Measurements from ENCODE around the gene IRGC.

The IRGC gene

DNA sequence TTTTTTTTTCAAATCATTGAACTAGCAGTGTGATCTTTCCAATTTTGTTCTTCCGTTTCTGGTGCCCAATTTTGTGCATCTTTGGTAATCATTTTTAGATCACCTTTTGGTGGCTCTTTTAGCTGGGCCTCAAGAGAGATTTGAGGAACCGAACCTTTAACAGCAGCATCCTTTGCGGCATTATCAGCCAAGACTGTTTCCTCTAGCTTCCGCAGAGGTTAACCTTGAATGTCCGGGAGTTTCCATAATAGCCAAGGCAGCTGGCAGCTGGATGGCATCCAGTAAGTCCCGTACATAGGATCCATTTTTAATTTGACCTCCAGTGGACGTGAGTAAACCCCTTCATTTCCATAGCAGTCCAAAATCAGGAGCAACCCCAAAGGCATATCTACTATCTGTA, 9.6 kb downstream of the IRGC start:
- DNase-seq (ENCODE audit: low read depth) = no peak

DNA sequence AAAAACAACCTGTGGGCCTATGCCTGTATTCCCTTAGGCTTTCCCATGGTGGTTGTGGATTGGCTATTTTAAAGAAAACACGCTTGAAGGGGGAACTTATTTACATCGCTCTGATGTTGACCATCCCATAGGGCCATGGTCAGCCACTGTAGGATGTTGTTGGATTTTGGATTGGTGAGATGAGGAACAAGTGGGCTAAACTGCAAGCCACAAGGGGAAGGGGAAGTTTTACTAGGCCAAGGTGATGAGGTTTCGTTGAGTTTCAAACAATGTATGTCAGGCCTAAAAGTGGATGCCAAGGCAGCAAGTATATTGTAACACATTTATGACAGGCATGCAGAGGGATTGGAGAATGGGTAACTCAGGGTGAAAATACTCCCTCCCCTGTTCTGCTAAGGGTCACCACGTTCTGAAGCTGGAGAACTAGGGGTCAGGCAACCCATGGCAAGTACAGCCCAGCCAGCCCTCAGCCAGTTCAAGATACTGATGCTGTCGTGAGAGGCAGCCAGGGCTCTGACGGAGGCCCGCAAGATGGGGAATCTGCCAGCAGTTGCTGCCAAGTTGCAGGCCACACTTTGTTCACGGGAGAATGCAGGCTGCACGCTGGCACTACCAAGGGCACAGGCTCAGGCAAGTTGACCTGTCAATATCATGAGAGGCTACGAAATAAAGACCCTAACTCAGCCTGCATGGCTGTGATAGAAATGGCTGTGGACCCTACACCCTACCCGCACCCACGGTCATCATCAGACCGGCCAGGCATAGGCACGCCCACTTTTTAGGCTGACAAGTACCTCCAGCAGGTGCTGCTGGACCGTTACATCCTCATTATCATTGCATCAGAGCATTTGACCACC, 11.1 kb downstream of the IRGC start:
- no peak for DNase-seq (ENCODE audit: low read depth)

DNA sequence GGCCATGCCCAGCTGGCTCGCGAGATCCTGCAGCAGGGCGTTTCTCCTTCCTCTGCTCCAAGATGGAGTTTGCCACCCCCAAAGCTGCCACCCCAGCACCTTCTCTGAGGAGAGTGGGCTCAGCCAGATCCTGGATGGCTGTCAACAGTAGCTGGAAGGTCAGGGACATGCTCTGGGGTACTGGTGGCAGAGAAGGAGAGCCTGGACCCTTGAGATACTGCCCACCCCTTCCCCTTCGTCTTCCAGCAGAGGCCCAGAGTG, 11.6 kb downstream of the IRGC start:
- no peak for DNase-seq (ENCODE audit: low read depth)

DNA sequence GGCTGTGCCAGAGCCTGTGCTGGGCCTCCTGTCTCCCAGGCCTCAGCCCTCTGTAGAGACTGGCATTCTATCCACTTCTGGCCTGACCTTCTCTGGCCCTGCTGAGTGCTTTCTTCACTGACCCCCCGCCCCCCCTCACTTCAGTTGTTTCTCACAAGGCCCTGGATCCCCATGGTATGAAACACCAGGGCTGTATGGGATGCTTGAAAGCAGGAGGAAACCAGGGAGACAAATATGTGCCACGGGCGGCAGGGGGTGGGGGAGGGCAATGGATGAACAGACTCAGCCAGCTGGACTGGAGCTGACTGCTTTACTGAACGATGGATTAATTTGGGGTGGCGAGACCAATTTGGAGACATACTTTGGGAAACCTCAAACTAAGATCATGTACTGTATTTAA, 14.0 kb downstream of the IRGC start:
- no peak for DNase-seq (ENCODE audit: low read depth)

DNA sequence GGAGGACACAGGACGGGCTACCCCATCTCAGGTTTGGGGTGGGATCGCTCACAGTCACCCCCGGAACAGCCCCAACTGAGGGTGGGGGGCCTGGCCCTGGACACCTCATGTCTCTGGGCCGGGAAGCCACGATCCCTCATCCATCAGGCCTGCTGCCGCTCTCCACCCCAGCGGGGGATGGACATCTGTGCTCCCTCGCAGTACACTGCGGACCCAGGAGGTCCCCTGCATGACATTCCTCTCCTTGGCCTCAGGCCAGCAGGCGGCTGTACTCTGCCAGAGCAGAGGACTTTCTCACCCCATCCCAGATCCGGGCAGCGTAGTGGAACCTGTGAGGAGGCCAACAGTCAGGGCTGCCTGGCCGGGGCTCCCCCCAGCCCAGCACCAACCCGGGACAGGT, 15.5 kb downstream of the IRGC start:
- DNase-seq (ENCODE audit: low read depth) = no peak

DNA sequence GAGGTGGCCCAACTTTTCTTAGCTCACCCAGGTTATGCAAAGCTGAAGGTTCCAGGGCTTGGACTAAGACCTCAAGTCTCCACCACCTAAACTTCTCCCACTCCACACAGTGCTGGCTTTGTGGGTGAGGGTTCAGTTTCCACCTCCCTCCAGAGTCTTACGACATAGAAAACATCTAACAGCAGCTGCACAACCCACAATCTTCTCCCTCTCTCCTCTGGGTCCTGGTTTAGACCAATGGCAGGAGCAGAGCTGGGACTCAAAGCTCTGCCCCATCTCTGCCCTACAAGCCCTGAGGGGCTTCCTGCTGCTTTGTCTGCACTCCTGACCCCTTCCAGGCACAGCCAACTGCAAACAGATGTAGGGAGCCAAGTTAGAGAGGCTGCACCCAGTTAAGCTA, 16.0 kb downstream of the IRGC start:
- no peak for DNase-seq (ENCODE audit: low read depth)

DNA sequence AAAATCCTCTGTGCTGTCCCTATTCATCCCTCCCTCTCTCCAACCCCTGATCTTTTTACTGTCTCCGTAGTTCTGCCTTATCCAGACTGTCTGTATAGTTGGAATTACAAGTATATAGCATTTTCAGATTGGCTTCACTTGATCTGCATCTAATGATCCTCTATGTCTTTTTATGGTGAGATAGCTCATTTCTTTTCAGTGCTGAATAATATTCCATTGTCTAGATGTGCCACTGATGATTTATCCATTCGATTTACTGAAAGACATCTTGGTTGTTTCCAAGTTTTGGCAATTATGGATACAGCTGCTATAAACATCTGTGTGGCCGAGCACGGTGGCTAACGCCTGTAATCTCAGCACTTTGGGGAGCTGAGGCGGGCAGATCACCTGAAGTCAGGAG, 19.1 kb downstream of the IRGC start:
- DNase-seq (ENCODE audit: low read depth) = no peak

DNA sequence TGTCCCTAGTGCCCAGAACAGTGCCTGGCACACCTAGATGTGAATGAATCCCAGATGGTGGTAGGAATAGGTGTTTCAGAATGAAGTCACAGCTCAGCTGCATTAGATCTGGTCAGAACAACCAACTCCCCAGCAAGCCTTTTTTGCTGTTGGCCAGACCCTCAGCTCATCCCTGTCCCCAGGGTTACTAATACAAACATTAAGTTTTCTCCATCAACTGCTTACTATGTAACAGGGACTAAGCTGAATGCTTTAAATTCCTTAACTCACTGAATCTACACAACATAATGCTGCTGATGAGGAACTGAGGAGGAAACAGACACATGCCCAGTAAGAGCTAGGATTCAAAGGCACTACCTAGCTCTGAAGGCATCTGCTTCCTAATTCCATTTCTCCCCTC, 20.1 kb downstream of the IRGC start:
- no peak for DNase-seq (ENCODE audit: low read depth)

DNA sequence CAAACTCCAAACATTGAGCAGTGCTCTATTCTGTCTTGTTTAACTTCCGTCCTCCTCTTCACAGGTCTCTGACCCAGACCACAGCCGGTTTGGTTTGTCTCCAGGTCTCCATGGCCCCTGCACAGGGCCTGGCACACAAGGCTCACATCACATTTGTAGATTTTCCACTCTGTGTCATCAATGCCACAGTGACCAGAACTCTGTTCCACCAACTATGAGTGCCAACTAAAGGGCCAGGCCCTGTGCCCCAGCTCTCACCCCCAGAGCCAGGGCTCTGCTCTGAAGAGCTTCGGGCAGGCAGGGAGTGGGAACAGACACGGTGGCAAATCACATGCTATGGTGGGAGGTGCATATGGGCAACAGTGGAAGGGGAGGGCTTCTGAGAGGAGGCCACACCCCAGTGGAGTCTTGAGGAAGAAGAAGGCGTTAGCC, 22.9 kb downstream of the IRGC start:
- no peak for DNase-seq (ENCODE audit: low read depth)

DNA sequence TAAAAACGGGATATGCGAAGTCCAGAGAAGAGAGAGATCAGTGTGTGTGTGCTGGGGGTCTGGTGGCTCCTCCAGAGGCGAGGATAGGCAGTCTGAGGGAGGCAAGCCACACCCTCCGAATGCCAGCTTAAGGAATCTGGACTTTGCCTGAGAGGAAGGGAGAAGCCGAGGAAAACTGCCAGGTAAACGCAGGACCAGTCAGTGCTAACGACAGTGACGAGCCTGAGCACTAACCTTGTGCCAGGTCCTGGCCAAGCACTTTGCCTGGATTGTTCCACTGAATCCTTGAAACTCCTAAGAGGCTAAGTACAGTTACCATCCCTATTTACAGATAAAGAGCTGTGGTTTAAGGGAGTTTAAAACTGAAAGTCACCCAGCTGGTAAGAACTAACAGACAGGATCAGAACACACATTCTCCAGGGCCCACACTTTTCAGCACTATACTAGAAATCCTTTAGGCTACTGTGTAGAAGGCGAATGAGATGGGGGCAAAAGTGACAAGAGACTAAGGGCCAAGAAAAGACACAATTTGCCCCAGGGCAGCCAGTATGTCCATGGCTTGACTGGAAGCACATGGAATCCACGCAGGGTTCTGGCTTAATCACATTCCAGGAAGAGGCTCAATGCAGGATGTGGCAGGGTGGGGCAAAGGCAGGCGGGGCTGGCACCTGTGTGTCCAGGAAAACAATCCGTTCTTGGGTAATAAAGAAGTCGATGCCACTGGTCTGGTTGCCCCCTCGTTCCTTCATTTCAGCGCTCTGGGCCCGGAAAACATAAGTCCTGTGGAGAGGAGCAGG, 23.8 kb downstream of the IRGC start:
- no peak for DNase-seq (ENCODE audit: low read depth)

DNA sequence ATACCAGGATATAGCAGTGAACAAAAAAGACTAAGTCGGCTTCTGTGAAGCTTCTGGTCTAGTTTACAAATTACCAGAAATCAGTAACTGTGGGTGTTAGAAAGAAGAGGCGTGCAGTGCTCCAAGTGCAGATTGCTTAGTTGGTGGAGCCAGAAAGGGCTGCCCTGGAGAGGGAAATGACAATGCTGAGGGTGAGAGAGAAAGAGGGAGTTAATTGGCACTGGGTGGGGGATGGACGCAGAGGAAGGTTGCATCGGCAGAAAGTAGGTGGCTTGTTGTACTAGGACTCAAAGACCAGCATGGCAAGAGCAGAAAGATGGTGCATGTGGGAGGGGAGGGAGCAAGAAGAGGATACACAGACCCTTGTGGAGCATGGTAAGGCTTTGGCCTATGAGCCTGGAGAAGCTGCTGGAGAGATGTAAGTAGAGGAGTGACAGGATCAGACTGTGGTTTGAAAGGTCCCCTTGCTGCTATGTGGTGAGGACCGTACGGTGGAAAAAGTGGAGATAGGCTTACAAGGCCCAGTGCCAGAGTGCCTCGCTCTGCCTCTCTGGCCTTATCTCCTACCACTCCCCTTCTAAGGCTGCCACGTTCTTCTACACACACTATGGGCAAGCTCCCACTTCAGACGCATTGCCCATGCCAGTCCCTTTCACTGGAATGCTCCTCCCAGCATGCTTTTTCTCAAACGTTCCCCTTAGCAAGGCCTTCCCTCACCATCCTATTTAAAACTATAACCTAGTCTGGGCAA, 25.4 kb downstream of the IRGC start:
- no peak for DNase-seq (ENCODE audit: low read depth)

DNA sequence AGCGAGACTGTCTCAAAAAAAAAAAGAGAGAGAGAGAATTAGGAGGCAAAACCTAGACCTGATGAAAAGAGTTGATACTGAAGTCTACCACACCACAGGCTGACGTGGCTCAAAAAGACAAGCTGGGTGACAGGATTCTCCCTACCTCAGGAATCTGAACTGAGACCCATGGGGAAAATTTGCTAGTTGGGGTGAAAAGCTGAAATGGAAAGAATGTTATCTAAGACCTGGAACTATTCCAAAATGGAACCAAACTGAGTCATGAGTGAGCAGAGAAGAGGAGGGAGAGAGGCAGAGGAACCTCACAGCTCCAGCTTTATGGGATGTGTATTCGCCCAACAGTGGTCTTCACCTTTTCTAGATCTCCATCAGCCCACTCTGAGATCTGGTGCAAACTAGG, 27.2 kb downstream of the IRGC start:
- no peak for DNase-seq (ENCODE audit: low read depth)

DNA sequence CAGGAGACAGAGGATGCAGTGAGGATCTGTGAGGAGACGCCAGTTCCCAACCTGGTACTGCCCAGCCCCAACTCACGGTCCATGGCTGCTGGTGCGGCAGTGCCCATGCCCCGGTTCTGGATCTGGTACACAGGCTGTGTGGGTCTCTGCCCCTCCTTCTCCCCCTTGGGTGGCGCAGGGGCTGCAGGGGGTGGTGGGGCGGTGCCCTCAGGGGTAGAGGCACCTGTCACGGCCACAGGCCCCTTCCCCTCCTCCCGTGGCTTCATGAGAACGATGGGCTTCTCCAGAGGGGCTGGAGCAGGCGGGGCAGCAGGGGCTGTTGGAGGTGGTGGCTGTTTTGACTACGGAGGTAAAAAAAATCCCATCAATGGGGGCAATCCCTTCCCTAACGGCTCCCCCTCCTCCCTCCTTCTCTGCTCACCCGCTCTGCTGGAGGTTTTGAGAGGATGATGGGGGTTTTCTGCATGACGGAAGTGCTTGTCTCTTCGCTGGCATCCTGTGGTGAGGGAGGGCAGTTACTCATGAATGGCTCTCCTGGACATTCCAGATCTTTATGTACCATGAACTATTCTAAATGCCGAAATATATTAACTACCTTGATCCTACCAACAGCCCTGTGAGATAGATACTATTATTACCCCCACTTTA, 31.8 kb downstream of the IRGC start:
- no peak for DNase-seq (ENCODE audit: low read depth)

DNA sequence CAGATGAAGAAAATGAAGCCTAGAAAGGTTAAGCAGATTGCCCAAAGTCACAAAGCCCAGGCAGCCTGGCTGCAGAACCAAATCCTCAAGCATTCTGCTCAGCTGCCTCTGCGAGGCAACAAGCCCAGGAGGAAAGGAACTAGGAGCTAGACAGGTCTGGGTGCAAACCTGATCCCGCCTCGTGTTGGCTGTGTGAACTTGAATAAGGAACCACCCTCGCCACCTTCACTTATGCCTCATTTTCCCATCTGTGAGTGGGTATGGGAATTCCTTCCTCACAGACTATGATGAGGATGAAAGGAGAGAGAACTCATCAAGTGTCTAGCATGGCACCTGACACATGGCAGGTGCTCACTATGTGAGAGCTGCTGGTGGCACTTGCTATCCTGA, 32.3 kb downstream of the IRGC start:
- no peak for DNase-seq (ENCODE audit: low read depth)

DNA sequence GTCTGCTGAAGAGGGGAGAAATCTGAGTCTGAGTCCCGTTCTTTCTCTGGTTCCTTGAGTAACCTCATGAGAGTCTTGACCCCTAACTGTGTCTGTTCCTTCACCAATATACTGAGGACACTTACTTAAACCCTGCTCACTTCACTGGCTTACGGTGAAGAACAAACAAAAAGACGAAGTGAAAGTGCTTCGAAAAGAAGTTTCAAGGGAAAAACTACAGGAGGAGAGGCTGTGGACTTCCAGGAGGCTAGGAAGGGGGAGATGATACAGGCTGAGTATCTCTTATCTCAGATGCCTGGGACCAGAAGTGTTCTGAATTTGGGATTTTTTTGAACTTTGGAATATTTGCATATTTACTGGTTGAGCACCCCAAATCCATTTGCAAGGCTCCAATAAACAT, 32.8 kb downstream of the IRGC start:
- DNase-seq (ENCODE audit: low read depth) = no peak

DNA sequence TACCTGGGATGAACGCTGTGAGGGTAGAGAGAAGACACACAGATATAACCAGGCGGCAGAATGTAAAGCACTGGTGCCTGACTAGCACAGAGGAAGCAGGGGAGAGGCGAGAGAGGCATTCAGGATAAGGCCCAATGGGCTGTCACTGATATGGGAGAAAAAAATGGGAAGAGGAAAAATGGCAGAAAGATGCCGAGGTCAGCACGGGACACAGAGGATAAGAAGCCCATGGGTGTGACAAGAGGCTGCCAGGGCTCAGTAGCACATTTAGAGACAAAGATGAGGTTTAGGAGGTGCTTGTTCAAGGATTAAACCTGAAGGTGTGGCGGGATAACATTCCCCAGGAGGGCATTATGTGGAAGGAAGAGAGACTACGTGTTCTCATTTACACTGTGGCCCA, 33.3 kb downstream of the IRGC start:
- no peak for DNase-seq (ENCODE audit: low read depth)

DNA sequence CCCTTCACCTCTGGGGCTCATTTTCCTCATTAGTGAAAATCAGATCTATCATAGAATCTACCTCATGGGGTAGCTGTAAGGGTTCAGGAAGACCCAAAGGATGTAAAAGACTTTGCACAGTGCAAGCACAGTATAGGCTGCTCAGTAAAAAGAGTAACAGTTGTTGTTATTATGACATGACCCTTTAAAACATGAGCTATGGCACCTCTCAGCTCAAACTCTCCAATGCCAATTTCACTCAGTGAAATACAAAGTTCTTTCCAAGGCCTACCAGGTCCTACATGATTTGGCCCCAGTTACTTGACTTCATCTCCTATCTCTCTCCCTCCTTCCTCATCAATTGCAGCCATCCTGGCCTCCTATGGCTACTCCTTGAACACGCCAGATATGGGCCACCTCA, 34.0 kb downstream of the IRGC start:
- DNase-seq (ENCODE audit: low read depth) = no peak

DNA sequence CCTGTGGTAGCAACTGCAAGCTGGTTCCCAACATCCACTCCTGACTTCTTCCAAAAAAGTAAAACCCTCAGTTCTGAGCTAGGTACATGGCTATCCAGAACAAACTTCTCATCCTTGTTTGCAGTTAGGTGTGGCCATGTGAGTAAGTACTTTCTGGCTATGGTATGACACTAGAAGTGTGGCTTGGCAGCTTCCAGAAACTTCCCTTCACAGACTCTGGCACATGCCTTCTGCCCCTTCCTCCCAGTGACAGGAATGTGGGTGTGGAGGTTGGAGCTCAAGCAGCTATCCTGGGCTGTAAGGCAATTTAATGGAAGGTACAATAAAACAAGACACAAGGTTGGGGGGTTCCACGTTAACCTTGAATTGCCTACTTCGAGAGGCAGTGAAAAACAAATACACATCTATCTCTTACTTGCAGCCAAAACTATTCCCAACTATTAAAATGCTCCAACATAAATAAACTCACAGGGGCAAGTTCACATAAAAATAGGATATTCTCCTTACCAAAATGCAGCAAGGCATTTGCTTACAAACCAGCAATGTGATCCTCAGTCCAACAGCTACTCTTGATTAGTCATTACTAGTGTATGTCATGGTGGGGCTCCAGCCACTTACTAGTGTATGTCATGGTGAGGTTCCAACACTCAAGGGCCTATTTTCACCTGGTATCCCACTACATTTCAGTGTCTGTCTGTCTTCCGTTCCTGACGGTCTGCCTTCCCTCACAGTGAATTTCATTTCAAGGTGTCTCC, 35.8 kb downstream of the IRGC start:
- DNase-seq (ENCODE audit: low read depth) = no peak

DNA sequence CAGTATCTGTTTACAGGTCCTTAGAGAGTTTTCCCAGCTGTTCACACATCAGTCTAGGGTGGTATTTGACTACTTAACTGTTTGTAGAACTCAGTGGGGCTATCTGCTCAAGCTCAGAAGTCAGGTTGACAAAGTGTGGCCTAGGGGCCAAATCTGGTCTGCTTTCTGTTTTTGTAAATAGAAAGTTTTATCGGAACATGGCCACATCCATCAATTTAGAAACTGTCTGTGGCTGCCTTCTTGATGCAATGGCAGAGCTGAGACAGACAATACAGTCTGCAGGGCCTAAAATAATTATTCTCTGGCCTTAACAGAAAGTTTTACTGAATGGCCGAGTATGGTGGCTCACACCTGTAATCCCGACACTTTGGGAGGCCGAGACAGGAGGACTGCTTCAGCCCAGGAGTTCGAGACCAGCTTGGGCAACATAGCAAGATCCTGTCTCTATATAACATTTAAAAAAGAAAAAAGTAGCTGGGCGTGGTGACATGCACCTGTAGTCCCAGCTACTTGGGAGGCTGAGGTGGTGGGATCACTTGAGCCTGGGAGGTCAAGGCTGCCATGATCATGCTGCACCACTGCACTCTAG, 36.5 kb downstream of the IRGC start:
- DNase-seq (ENCODE audit: low read depth) = no peak

DNA sequence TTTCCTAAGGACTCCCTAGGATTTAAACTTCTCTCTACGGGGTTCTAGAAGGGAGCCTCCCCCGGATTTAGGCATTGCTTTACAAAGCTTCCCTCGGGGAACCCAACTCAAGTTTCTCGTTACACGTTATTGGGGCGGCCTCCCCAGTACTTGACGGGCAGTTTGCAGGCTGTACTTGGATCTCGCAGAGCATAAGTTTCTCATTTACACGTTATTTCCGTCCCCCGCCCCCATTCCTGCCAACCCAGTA, 38.3 kb downstream of the IRGC start:
- DNase-seq (ENCODE audit: low read depth) = no peak

DNA sequence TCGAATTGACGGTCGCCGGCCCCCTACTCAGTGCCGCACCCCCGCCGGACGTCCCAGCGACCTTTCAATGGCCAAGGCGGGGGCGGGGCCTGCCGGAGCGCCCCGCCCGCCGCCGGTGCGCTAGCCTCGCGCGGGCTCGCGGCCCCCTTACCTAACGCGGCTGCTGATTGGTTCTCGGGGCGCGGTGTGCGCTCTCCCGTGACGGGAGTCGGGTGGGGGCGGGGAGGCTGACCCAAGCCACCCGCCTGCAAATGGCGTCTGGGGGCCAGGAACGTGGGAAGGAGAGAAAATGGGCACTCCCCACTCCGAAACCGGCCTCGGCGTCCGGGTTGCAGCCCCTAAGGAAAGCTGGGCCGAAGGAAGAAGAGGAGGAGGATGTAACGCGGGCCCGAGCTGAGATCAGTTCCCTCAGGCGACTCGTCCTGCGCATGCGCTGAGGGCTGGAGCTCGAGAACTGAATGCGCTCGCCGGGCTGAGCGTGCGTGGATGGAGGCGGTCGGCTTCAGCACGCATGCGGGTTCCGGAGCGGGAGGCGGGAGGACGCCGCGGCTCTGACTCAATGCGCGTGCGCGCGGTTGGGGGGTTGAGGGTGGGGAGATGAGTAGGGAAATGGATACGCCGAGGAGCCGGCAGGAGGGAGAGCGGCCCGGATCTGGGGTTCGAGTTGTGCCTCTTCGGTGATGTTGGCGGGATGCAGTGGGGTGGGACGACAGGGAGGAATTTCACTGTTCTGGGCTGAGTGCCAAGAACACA, 38.8 kb downstream of the IRGC start, which contains the start of gene SMG9:
TSS of gene SMG9 (minus strand) at position 460 of the 753 bp plus-strand sequence. CDS start 4,221 bp downstream, outside the sequence.
- DNase-seq (ENCODE audit: low read depth) = peak; percentile 98
